ENCODE data around the gene S1PR1. TPM values are rescaled to one million over a fixed set of nuclear protein-coding genes. Genes with fewer than 3 reads are reported as not detected.
"Not testable (repeated sequence)": the region's sequence is repeated elsewhere in the genome, so short reads cannot be mapped to it uniquely, and the experiment has no call there.

S1PR1 gene
- polyA plus RNA-seq, 3 donors = 19.6 to 24.6 (median 22.8) TPM

DNA sequence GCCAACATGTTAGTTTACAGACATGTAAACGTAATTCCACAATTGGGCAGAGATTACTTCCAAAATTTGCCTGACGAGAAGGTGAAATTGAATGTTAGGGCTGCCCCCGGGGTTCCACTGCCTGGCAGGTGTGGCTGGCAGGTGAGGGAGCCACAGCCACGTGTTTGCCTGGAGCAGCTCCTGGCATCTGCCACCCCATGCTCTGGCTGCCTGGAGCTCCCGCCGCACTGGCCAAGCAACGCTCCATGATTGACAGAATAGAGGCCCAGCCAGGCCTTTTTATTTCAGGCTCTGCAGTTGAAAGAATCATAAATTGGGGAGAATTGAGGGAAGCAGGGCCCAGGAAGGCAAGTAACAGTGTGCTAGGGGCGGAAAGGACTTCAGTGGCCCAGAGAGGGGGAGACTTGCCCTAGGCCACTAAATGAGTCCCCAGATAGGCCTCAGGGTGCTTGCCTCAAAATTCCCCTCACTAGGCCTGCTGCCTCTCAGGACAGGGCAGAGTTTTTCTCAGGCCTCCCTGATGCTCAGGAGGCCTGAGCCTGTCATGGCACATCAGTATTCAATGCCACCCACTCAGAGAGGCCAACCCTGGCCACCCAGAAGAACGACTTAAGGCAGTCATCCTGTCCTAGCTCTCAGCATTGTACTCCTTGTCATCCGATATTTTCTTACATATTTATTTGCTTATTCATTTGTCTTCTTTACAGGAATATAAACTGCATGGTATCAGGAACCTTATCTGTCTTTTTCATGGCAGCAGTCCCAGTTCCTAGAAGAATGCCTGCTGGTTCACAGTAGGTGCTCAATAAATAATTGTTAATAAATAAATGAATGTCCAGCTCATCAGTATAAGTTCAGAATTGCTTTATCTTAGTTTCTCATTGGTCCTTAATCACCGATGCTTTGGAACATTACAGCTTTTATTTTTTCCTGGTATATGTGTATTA is 16.6 kb upstream of the S1PR1 start:
- DNase-seq (ENCODE audit: low read depth in 3 of 3, low spot score in 2 of 3) = no peak

DNA sequence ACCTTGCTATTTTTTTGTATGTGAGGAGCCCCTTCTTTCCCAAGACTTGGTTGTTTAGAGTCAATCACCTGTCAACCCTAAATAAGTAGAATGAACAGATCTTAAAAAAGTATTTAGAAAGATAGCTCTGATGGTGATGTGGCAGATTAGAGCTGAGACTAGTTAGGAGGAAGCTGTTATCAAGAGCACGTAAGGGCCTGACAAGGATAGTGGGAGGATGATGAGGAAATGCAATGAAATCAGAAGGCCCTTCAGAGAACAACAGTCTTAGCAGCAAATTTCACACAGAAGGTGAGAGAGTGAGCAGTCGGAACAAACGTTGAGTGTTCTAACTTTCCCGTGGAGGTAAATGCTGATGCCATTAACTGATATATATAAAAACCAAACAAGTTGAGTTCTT is 15.9 kb upstream of the S1PR1 start:
- DNase-seq (ENCODE audit: low read depth in 3 of 3, low spot score in 2 of 3) = no peak

DNA sequence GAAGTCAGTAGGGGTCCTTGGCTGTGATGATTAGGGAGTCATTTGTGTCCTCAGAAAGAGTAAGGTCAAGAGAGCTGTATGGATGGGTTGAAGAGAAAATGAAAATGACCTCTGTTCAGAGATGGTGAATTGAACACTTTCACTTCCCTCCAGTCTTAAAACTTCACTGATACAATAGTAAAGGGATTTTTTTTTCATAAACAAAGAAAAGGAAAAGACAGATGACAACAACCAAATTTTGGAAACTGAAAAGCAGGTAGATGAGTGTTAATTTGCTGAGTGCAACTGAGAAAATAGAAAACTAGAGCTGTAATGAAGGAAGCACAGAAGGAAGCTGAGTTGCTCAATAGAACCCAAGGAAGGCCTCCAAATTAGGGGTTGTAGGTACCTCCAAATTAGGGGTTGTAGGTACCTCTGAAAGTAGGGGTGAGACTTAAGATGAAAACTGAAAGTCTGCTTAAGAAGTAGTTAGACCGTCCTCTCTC is 14.8 kb upstream of the S1PR1 start:
- no peak for DNase-seq (ENCODE audit: low read depth in 3 of 3, low spot score in 2 of 3)

DNA sequence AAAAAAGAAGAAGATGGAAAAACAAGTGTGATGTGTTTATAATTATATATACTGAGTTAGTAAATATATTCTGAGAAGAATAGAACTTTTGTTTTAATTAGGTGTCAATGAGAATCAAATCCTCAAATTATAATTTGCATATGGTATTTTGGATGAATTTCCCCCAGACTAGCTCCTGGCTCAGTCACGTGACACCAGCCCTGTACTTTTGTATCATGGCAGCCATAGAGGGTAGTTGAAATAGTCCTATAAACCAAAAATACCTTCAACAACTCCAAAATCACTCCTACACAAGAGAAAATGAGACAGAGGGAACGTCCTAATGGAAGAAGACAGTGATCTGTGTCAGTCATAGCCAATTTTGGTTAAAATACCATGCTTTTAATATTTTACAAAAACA is 9.0 kb upstream of the S1PR1 start:
- no peak for DNase-seq (ENCODE audit: low read depth in 3 of 3, low spot score in 2 of 3)

DNA sequence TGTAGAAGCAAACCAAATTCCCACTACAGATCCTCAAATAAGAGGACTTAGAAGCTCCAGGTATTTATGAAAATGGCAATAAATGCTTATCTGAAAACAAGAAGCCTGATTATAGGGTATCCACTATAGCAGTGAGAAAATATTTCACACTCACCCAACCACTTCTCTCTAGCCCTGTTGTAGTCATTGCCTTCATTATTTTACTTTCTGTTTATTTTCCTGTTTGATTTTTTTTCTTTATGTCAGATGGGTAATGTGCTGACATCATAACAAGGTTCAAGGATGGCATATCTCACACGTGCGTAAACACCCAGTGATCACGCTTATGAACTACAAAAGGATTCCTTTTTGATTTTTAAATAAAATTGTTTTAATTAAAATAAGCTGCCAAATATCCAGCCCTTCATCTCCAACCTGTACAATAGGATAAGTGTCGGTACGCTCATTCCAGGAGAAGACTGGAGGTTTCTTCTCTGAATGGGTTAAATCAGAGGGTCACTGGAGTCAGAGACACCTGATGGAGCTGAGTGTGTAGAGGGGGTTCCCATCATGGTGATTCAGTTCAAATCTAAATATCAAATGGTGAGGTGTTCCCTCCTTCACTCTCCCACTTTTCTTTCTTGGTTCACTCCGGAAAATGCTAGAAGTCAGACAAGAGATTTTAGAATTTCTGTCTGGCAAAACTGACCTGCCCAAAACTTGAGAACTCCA is 8.2 kb upstream of the S1PR1 start:
- no peak for DNase-seq (ENCODE audit: low read depth in 3 of 3, low spot score in 2 of 3)

DNA sequence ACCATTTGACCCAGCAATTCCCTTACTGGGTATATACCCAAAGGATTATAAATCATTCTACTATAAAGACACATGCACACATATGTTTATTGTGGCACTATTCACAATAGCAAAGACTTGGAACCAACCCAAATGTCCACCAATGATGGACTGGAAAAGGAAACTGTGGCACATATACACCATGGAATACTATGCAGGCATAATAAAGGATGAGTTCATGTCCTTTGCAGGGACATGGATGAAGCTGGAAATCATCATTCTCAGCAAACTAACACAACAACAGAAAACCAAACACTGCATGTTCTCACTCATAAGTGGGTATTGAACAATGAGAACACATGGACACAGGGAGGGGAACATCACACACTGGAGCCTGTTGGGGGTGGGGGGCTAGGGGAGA is 4.6 kb upstream of the S1PR1 start:
- not testable (repeated sequence) for DNase-seq (ENCODE audit: low read depth in 3 of 3, low spot score in 2 of 3)

DNA sequence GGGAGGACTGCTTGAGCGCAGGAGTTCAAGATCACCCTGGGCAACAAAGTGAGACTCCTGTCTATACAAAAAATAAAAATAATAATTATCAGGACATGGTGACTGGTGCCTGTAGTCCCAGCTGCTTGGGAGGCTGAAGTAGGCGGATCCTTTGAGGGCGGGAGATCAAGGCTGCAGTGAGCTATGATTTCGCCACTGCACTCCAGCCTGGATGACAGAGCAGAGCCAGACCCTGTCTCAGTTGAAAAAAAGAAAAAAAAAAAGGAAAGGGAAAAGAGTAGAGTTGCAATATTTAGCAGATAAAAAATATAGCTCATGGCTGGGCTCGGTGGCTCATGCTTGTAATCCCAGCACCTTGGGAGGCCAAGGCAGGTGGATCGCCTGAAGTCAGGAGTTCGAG is 3.3 kb upstream of the S1PR1 start:
- DNase-seq (ENCODE audit: low read depth in 3 of 3, low spot score in 2 of 3) = no peak

DNA sequence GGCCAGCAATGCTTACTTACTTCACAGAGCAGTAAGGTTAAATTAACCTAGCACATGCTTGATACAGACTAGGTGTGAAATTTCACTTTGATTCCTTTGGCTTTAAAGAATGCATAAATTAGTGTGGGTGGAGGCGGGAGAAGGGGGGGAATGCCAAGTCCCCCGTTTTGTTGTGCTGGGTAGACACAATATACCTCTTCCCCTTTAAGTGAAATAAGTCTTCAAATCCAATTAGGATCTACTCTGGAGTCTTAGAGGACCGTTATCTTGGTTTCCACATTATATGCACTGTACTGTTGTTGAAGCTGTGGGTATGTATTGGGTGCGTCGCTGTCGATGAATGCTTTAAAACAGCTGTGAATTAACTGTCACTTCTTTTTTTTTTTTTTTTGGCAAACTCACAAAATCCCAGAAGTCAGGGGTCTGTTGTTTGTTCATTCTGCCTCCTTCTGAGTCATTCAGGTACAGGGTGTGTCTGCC is 1.6 kb upstream of the S1PR1 start:
- DNase-seq (ENCODE audit: low read depth in 3 of 3, low spot score in 2 of 3) = no peak

DNA sequence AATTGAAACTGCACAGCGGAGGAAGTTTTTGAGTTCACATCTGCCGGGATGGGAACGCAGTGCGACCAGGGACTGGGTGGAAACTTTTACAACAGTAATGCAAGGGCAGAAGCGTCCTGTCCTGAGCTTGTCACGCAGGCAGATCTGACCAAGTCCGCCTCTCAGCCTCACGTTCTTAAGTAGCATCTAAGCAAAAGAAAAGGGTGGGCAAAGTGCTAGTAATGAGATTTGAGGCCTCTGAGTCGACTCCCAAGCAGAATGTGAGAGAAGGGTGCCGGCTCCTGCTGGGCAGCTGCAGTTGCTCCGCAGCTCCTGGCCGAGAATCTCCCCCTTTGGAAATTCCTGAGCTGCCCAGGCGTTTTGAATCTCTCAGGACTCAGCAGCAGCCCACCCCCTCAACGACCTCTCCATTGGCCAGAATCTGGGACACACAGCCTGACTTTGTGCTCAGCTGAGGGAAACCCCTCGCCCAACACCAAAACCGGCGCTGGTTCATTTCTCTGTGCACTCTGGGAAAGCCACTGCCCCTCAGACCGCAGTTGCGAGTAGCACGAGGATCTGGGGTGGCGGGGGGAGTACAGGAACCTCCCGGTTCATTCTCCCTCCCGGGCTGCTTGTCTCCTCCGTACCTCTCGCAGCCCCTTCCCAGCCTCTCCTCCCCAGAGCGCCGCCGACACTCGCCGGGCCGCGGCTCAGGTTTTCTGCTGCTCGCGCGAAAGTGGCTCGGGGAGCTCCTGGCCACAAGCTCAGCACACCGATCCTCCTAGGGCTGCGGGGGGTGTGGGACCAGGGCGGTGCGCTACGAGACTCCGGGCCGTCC is 913 bp upstream of the S1PR1 start:
- peak in 2 of 3 donors; percentile 45 to 49 for DNase-seq (ENCODE audit: low read depth in 3 of 3, low spot score in 2 of 3)

DNA sequence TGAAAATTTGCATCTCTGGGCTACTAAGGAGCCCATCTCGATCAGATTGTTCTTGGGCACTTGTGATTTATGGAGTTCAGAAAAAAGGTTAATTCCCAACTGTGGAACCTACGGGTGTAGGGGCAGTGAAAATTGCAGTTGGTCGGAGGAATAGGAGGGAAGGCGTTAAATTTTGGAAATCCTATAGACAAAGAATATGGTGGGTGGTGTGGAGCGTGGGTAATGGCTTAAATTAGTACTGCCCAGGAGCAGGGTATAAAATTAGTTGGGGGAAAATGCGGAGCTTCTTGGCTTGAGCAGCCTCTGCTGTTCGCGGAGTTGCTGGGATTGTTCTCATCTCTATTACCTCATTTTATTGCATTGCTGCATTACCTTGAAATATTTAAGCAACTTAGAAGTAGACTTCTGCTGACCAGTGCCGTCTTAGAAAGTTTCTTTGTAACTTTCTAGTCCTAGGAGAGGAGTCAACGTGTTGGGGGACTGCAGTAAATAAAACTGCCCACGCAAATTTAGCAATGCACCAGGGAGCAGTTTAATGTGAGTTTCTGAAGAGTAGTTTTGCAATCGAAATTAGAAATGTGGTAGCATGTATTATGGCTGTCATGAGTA is 514 bp downstream of the S1PR1 start:
- peak in 1 of 3 donors; percentile 40 for DNase-seq (ENCODE audit: low read depth in 3 of 3, low spot score in 2 of 3)

DNA sequence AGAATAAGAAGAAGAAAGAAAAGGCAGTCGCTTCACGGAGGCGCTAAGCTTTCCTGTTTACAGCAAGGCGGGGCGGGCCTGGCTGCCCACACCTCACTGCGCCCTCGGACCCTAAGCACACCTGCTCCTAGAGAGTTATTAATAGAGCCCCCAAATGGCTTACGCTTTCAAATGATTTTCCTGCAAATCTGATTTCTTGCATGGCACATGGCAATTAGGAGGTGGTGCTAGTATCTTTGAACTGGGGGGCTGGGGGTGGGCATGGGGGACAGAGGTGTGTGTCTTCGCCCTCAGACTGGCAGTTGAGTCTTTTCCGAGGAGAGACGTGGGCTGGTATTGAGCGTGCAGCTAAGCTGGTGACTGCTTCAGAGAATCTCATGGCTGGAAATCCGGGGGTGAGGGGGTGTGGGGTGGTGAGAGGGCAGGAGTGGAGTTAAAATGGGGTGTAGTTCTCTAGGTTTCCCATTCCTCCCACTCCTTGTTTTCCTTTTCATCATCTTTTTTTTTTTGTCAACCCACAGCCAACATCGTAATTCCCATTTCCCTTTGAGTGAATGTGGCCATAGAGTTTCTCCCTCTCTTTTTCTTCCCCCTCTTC is 1.3 kb downstream of the S1PR1 start:
- DNase-seq (ENCODE audit: low read depth in 3 of 3, low spot score in 2 of 3) = no peak

DNA sequence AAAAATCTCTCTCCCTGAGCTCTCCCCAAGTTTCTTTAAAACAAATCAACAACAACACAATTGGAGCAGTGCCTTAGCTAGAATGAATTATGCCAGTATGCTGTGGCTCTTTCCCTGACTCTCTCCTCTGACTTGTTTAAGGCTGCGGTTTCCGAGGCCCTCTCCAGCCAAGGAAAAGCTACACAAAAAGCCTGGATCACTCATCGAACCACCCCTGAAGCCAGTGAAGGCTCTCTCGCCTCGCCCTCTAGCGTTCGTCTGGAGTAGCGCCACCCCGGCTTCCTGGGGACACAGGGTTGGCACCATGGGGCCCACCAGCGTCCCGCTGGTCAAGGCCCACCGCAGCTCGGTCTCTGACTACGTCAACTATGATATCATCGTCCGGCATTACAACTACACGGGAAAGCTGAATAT is 1.9 kb downstream of the S1PR1 start:
- peak in 1 of 3 donors; percentile 64 for DNase-seq (ENCODE audit: low read depth in 3 of 3, low spot score in 2 of 3)

DNA sequence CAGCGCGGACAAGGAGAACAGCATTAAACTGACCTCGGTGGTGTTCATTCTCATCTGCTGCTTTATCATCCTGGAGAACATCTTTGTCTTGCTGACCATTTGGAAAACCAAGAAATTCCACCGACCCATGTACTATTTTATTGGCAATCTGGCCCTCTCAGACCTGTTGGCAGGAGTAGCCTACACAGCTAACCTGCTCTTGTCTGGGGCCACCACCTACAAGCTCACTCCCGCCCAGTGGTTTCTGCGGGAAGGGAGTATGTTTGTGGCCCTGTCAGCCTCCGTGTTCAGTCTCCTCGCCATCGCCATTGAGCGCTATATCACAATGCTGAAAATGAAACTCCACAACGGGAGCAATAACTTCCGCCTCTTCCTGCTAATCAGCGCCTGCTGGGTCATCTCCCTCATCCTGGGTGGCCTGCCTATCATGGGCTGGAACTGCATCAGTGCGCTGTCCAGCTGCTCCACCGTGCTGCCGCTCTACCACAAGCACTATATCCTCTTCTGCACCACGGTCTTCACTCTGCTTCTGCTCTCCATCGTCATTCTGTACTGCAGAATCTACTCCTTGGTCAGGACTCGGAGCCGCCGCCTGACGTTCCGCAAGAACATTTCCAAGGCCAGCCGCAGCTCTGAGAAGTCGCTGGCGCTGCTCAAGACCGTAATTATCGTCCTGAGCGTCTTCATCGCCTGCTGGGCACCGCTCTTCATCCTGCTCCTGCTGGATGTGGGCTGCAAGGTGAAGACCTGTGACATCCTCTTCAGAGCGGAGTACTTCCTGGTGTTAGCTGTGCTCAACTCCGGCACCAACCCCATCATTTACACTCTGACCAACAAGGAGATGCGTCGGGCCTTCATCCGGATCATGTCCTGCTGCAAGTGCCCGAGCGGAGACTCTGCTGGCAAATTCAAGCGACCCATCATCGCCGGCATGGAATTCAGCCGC is 2.5 kb downstream of the S1PR1 start:
- DNase-seq (ENCODE audit: low read depth in 3 of 3, low spot score in 2 of 3) = no peak

DNA sequence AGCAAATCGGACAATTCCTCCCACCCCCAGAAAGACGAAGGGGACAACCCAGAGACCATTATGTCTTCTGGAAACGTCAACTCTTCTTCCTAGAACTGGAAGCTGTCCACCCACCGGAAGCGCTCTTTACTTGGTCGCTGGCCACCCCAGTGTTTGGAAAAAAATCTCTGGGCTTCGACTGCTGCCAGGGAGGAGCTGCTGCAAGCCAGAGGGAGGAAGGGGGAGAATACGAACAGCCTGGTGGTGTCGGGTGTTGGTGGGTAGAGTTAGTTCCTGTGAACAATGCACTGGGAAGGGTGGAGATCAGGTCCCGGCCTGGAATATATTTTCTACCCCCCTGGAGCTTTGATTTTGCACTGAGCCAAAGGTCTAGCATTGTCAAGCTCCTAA is 3.2 kb downstream of the S1PR1 start:
- no peak for DNase-seq (ENCODE audit: low read depth in 3 of 3, low spot score in 2 of 3)

DNA sequence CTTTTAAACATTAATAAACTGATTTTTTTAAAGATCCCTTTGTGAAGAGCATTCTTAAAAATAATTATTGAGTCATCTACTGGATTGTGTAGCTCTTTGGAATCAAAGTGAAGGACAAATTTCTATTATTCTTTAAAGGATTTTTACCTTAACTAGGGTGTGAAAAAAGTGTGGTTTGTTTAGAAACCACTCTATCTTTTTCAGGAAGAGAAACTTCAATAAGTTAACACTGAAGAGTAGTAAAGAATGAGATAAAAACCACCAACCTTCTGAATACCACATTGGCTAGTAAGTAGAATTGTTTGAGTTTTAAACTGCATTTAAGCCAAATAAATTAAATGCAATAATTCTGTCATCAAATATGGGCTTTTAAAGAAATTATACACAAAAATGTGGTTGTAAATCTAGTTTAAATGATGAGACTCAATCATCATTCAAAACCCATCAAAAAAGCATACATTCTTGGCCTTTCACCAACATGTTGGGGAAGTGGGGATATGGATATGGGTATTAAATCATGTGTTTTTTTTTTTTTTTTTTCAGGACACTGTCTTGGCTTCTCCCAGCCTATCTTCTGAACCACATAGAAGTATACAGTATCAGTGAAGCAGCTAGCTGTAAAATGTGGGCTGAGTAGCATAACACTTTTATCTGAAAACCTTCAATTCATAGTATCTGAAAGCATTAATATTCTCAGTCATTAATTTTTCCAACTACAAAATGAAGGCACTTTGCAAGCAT is 4.8 kb downstream of the S1PR1 start:
- no peak for DNase-seq (ENCODE audit: low read depth in 3 of 3, low spot score in 2 of 3)

DNA sequence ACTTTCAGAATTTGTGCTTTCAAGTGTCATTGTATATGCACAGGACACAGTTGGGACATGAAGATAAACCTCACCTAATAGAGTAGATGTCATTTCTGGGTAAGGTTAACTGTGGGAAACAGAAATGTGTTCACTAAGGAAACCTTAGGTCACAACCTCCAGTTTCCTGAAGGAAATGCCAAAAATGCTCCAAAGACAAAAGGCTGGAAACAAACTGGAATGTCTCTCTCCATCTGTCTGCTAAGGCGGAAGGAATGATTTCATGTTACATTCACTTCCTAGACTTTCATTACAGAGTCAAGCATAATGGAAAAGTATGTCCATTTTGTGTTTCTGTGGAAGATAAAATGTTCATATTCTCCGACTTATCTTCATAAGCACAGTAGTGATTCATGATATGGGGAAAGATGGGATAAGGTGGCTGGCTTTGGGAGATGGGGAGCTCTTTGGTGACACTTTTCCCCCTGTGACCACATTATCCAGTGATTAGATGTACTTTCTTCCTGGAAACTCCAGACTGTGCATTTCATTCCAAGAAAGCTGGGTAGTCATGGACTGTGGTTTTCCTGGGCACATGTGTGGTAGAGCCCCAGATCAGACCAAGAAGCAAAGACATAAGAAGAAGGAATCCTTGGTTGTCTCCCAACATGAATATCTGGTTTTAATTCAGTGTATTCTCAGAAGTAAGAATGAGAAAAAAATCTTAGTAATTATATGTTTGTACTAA is 5.7 kb downstream of the S1PR1 start:
- no peak for DNase-seq (ENCODE audit: low read depth in 3 of 3, low spot score in 2 of 3)

DNA sequence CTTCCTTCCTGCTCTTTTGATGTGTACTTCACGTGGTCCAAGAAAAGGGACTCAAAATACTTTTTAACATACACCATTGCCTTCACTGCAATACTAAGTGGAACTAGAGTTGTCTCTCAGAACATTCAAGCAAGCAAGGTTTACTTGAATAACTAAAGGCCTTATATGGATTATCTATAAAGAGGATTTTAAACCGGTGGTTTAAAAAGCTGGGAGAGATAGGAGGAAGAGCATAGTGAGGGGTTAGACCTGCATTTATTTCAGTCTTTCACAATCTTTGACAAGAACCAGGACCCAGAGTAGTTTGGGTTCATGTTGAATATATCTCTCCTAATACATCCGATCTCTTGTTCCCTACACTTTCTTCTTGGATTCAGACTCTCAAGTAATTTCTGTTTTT is 6.9 kb downstream of the S1PR1 start:
- no peak for DNase-seq (ENCODE audit: low read depth in 3 of 3, low spot score in 2 of 3)

DNA sequence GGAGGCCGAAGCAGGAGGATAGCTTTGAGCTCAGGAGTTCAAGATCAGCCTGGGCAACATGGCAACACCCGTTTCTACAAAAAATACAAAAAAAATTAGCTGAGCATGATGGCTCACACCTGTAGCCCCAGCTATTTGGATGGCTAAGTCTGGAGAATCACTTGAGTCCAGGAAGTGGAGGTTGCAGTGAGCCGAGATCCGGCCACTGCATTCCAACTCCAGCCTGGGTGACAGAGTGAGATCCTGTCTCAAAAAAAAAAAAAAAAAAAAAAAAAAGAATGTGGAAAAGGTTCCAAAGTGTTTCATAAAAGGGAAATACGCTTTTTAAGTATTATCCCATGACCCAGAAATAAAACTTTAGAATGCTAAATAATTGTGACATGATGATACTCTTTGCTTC is 8.0 kb downstream of the S1PR1 start:
- no peak for DNase-seq (ENCODE audit: low read depth in 3 of 3, low spot score in 2 of 3)
